Heart right ventricle (tissue), 16 donors: Measurements from ENCODE around the gene SLC35F2. TPM values are rescaled to one million over a fixed set of nuclear protein-coding genes. Genes with fewer than 3 reads are reported as not detected.
"Not testable (repeated sequence)": the region's sequence is repeated elsewhere in the genome, so short reads cannot be mapped to it uniquely, and the experiment has no call there.

Experiments
- ATAC-seq, 8 donors: fragments of 200-7000 bp; cut with Tn5 transposase; one replicate each; pipeline ENCODE4 v1.9.1; 2020; ENCODE audit warnings: mild to moderate bottlenecking in 8 of 8, moderate library complexity in 8 of 8, moderate number of reproducible peaks in 1 of 8
- DNase-seq, 2 donors: peaks; one replicate each; pipeline ENCODE4 v3.0.0-alpha.2; 2020
- H3K27ac ChIP-seq, 10 donors: fragments of 200-600 bp; sonication (generic) in 2 of 10; one replicate each; pipeline versions ENCODE4 v1.5.0 to v1.8.0; 2020 to 2022; ENCODE audit warnings: mild to moderate bottlenecking in 3 of 10
- H3K27me3 ChIP-seq, 7 donors: fragments of 200-600 bp; one replicate each; pipeline ENCODE4 v1.8.0; 2021 to 2022; ENCODE audit warnings: mild to moderate bottlenecking in 2 of 7
- H3K36me3 ChIP-seq, 9 donors: fragments of 200-600 bp; sonication (generic) in 1 of 9; one replicate each; pipeline versions ENCODE4 v1.5.0 to v1.8.0; 2020 to 2022; ENCODE audit warnings: mild to moderate bottlenecking in 2 of 9
- H3K4me1 ChIP-seq, 9 donors: fragments of 200-600 bp; sonication (generic) in 1 of 9; one replicate each; pipeline versions ENCODE4 v1.5.0 to v1.8.0; 2020 to 2022; ENCODE audit warnings: mild to moderate bottlenecking in 4 of 9
- H3K4me3 ChIP-seq, 10 donors: fragments of 200-600 bp; sonication (generic) in 2 of 10; one replicate each; pipeline versions ENCODE4 v1.5.0 to v1.8.0; 2020 to 2022; ENCODE audit warnings: mild to moderate bottlenecking in 7 of 10, moderate library complexity in 2 of 10
- H3K9me3 ChIP-seq, 11 donors: fragments of 200-600 bp in 10 of 11; sonication (generic) in 2 of 11; one replicate each; pipeline versions ENCODE4 v1.5.0 to v1.8.0; 2013 to 2022; ENCODE audit warnings: mild to moderate bottlenecking in 2 of 11, control low read depth in 1 of 11, moderate library complexity in 1 of 11
- CTCF ChIP-seq, 9 donors: fragments of 200-600 bp; sonication (generic) in 2 of 9; IDR thresholded peaks; one replicate each; pipeline versions ENCODE4 v1.5.0 to v1.8.0; 2021 to 2022; ENCODE audit warnings: antibody characterized with exemption in 9 of 9, mild to moderate bottlenecking in 5 of 9, moderate library complexity in 1 of 9
- WGBS, 2 donors: extraction: QIAGEN DNeasy Blood & Tissue Kit; methylation state at CpG; one replicate each; pipeline ENCODE4 v1.1.7; 2013; ENCODE audit warnings: inconsistent platforms in 1 of 2; 5-methylcytosine and 5-hydroxymethylcytosine counted together
- intact Hi-C, 10 donors: fragments of 100-400 bp; cut with DNase I; formaldehyde crosslinking; loops; one replicate each; pipeline versions ENCODE4 v1.11.1 to v1.14.2; 2022
- polyA plus RNA-seq, 2 donors: library from polyadenylated mRNA; stranded (reverse); fragments of 200-250 nt; gene quantifications; one replicate each; pipeline ENCODE4 v1.2.3, GENCODE V29; 2013
- total RNA-seq, 10 donors: library from RNA; stranded (reverse); fragmentation: NEBNext Ultra II Directional in 3 of 10; extraction: Animal tissue kit (Norgen Biotek cat#: 25700) in 3 of 10; gene quantifications; one replicate each; pipeline versions ENCODE4 v1.2.1 to v1.2.4, GENCODE V29; 2021 to 2023
- donor health status: Arrhythmogenic right ventricular cardiomyopathy.
- donor health status: ischemic (EF 13 %, LVEDD 7.1; RV severe dilation, severe dysfunction).
- donor health status: healthy with polysubstance abuse.
- donor health status: DM: no; HTN: yes; CAD: no.
- donor health status: DM: no; HTN: no; CAD: no.
- donor health status: ischemic (EF 25% LVEDD 6.9; RV normal size, moderate dysfunction).
- donor health status: ischemic (EF 25% LVEDD 5.7; RV mildly dilated, moderate dysfunction).
- donor health status: healthy.
- donor health status: DM: yes; HTN: yes; CAD: no.
- donor health status: Ischemic cardiomyopathy.
- donor health status: ischemic (EF 35%, LVEDD 5.7; RV mildly dilated, moderate dysfunction).
- donor health status: nonischemic (EF 11% LVEDD 7.7; RV severe dilation, severe dysfunction).
- donor health status: DM: yes; HTN: yes; CAD: no.
- donor health status: PGD.
- donor health status: ischemic (EF 29% LVEDD 5.4; RV normal size, mild dysfunction).
- donor health status: nonischemic (EF 23%, LVEDD 6.1; RV moderate dilation, normal function).

Gene SLC35F2
- total and polyA plus RNA-seq, 12 donors = 0.40 to 2.0 (median 0.88) TPM

DNA sequence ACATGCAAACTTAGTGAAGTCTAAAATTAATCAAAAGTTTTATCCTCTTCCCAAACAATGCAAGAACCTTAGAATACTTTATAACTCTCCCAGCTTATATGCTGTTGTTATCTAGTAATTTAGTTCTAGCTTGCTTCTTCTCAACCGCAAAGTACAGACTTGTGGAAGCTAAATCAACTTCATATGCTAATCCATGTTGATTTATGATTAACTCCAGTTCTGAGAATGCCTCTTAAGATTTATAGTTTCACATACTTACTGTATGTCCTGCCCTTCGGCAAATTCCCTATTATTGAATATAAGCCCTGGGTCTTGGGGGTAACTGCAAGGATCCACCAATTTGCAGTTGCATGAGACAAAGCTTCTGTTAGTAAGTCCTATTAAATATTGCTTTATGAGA lies 17.6 kb upstream of the SLC35F2 start:
- peaks cover 0 to 2% (median 0%) of the 10 kb centered on the region in 11 donors for H3K9me3 ChIP-seq

DNA sequence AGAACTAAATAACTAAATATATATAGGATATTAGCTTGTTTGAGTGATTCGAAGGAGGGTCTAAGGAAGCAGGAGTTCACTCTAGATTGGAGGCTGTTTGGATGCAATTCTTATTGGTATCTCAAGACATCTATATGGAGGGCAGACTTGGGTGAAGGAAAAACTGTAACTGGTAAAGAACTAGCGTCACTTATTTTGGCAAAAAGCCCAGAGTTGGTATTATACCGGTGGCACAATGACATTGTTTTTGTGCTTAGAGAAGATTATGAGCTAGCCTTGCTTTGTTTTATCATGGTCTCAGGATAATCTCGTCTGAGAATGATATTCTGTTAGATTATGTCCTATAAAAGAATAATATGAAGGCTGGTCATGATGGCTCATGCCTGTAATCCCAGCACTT lies 6.0 kb upstream of the SLC35F2 start:
- intact Hi-C loops = no loop called here
- peaks cover 0 to 7% (median 5%) of the 10 kb centered on the region in 9 donors for H3K4me1 ChIP-seq
- H3K4me3 ChIP-seq = no peak overlapping the region
- no peaks in the 10 kb centered on the region for H3K36me3 ChIP-seq
- 50 to 51% methylated on average over 4 of the region's 4 CpGs for WGBS, 2 donors
- TF ChIP-seq CTCF (IDR thresholded peaks at IDR 0.05) = no peak
- peaks cover 0 to 12% (median 0%) of the 10 kb centered on the region in 7 donors for H3K27me3 ChIP-seq
- DNase-seq = no peak
- no peak for ATAC-seq
- H3K9me3 ChIP-seq = no peaks in the 10 kb centered on the region
- H3K27ac ChIP-seq = no peak overlapping the region

More for the DNA sequence above, 17.6 kb upstream of the SLC35F2 start:
- H3K27me3 ChIP-seq = no peaks in the 10 kb centered on the region
- intact Hi-C loops = no loop called here
- H3K4me3 ChIP-seq = no peak overlapping the region
- no peaks in the 10 kb centered on the region for H3K36me3 ChIP-seq
- 96% methylated on average over 2 of the region's 2 CpGs for WGBS, 2 donors
- ATAC-seq (no peak), DNase-seq (no peak)
- no peak for TF ChIP-seq CTCF (IDR thresholded peaks at IDR 0.05)
- no peaks in the 10 kb centered on the region for H3K4me1 ChIP-seq
- no peak overlapping the region for H3K27ac ChIP-seq

DNA sequence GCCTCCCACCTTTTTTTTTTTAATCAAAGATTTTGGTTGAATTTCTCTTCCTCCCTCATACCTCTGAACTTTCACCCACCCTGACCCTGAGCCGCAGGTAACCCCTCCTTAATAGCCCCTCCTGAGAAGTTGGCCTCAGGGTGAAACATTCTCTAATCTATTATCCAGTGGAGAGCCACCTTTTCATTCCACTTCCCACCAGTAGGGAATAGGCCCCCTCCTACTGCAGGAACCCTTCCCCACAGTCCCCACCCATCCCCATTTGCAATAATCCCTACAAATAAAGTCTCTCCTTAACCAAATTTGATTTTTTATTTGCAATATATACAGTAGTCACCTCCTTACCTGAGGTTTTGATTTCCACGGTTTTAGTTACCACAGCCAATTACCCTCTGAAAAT lies 2.1 kb upstream of the SLC35F2 start:
- WGBS, 2 donors = 88% methylated on average over 2 of the region's 2 CpGs

GRCh38 chr11:107860240-107860620 lies 1.6 kb upstream of the SLC35F2 start:
- H3K9me3 ChIP-seq, DNase-seq, H3K36me3 ChIP-seq, ATAC-seq, H3K27ac ChIP-seq, intact Hi-C loops: not testable (repeated sequence)
- peaks cover 0 to 19% (median 0%) of the 10 kb centered on the region in 7 donors for H3K27me3 ChIP-seq
- peaks cover 0 to 29% (median 16%) of the 10 kb centered on the region in 9 donors for H3K4me1 ChIP-seq
- peak overlapping the region in 1 of 10 donors; percentile 63 for H3K4me3 ChIP-seq
- WGBS, 2 donors = 84 to 88% methylated on average over 15 of the region's 15 CpGs

More for the DNA sequence above, 2.1 kb upstream of the SLC35F2 start:
- Histone ChIP-seq H3K27me3 (peaks cover 0 to 19% (median 0%) of the 10 kb centered on the region in 7 donors), H3K4me1 (peaks cover 0 to 29% (median 16%) of the 10 kb centered on the region in 9 donors), H3K27ac (no peak overlapping the region), H3K36me3 (no peaks in the 10 kb centered on the region), H3K4me3 (no peak overlapping the region), H3K9me3 (no peaks in the 10 kb centered on the region)
- DNase-seq (no peak), ATAC-seq (no peak)
- intact Hi-C loops = no loop called here
- TF ChIP-seq CTCF (IDR thresholded peaks at IDR 0.05) = no peak

DNA sequence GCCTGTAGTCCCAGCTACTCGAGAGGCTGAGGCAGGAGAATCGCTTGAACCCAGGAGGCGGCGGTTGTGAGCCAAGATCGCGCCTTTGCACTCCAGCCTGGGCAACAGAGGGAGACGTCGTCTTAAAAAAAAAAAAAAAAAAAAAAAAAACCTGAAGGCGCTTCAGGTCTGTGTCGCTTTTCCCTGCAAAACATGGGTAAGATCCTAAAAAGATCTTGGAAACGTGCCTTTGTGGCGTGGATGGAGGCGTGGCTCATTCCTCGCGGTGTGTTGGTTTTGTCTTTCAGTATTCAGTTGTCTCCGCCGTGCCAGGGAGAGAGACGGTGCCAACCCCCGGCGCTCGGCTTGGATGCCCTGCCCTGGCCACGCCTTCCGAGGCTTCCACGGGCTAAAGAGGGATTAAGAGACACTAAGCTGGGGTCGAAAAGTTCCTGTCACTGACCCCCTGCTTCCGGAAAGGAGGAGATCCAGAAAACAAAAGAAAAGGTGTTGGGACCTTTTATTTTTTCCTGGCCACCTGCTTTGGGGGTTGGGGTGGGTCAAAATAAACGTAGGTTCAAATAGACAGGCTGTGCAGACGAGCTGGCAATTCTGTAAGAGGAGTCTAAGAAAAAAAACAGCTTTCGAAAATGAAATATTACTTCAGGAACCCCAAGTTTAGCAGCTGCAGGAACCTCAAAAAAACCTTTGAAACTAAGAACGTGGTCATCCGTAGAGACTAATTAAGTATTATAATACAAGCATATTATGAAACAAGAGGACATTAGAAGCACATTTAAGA lies 1.1 kb upstream of the SLC35F2 start:
- WGBS, 2 donors = 4% methylated on average over 31 of the region's 31 CpGs
- peak; percentile 11 to 43 for DNase-seq
- ATAC-seq = peak in 6 of 8 donors; percentile 23 to 57 (median 50)

More for the DNA sequence above, 1.1 kb upstream of the SLC35F2 start:
- H3K9me3 ChIP-seq = no peaks in the 10 kb centered on the region
- intact Hi-C loops = loop anchor here in 1 of 10 donors (10.0 kb wide), 1 partner anchor 65 kb away; no protein-coding TSS in a partner anchor
- H3K4me1 ChIP-seq = peaks cover 0 to 29% (median 16%) of the 10 kb centered on the region in 9 donors
- TF ChIP-seq CTCF (IDR thresholded peaks at IDR 0.05) = no peak
- H3K36me3 ChIP-seq = no peaks in the 10 kb centered on the region
- H3K27ac ChIP-seq = peak overlapping the region in 2 of 10 donors; percentile 53 to 62
- peak overlapping the region; percentile 34 to 73 (median 66) for H3K4me3 ChIP-seq
- peaks cover 0 to 19% (median 0%) of the 10 kb centered on the region in 7 donors for H3K27me3 ChIP-seq
